Heart right ventricle (tissue), 16 donors: ENCODE measurements around the gene PLPP2. TPM values are rescaled to one million over a fixed set of nuclear protein-coding genes. Genes with fewer than 3 reads are reported as not detected.

Experiments used
- ATAC-seq, 8 donors: fragments of 200-7000 bp; cut with Tn5 transposase; one replicate each; pipeline ENCODE4 v1.9.1; 2020; ENCODE audit warnings: mild to moderate bottlenecking in 8 of 8, moderate library complexity in 8 of 8, moderate number of reproducible peaks in 1 of 8
- DNase-seq, 2 donors: peaks; one replicate each; pipeline ENCODE4 v3.0.0-alpha.2; 2020
- H3K27ac ChIP-seq, 10 donors: fragments of 200-600 bp; sonication (generic) in 2 of 10; one replicate each; pipeline versions ENCODE4 v1.5.0 to v1.8.0; 2020 to 2022; ENCODE audit warnings: mild to moderate bottlenecking in 3 of 10
- H3K27me3 ChIP-seq, 7 donors: fragments of 200-600 bp; one replicate each; pipeline ENCODE4 v1.8.0; 2021 to 2022; ENCODE audit warnings: mild to moderate bottlenecking in 2 of 7
- H3K36me3 ChIP-seq, 9 donors: fragments of 200-600 bp; sonication (generic) in 1 of 9; one replicate each; pipeline versions ENCODE4 v1.5.0 to v1.8.0; 2020 to 2022; ENCODE audit warnings: mild to moderate bottlenecking in 2 of 9
- H3K4me1 ChIP-seq, 9 donors: fragments of 200-600 bp; sonication (generic) in 1 of 9; one replicate each; pipeline versions ENCODE4 v1.5.0 to v1.8.0; 2020 to 2022; ENCODE audit warnings: mild to moderate bottlenecking in 4 of 9
- H3K4me3 ChIP-seq, 10 donors: fragments of 200-600 bp; sonication (generic) in 2 of 10; one replicate each; pipeline versions ENCODE4 v1.5.0 to v1.8.0; 2020 to 2022; ENCODE audit warnings: mild to moderate bottlenecking in 7 of 10, moderate library complexity in 2 of 10
- H3K9me3 ChIP-seq, 11 donors: fragments of 200-600 bp in 10 of 11; sonication (generic) in 2 of 11; one replicate each; pipeline versions ENCODE4 v1.5.0 to v1.8.0; 2013 to 2022; ENCODE audit warnings: mild to moderate bottlenecking in 2 of 11, control low read depth in 1 of 11, moderate library complexity in 1 of 11
- WGBS, 2 donors: extraction: QIAGEN DNeasy Blood & Tissue Kit; methylation state at CpG; one replicate each; pipeline ENCODE4 v1.1.7; 2013; ENCODE audit warnings: inconsistent platforms in 1 of 2; 5-methylcytosine and 5-hydroxymethylcytosine counted together
- intact Hi-C, 10 donors: fragments of 100-400 bp; cut with DNase I; formaldehyde crosslinking; loops; one replicate each; pipeline versions ENCODE4 v1.11.1 to v1.14.2; 2022
- long read RNA-seq, 3 donors: library from polyadenylated mRNA; unstranded; transcript quantifications; one replicate each; pipeline ENCODE4 v2.0.0, GENCODE V29; 2020 to 2021
- polyA plus RNA-seq, 2 donors: library from polyadenylated mRNA; stranded (reverse); fragments of 200-250 nt; gene quantifications; one replicate each; pipeline ENCODE4 v1.2.3, GENCODE V29; 2013
- total RNA-seq, 10 donors: library from RNA; stranded (reverse); fragmentation: NEBNext Ultra II Directional in 3 of 10; extraction: Animal tissue kit (Norgen Biotek cat#: 25700) in 3 of 10; gene quantifications; one replicate each; pipeline versions ENCODE4 v1.2.1 to v1.2.4, GENCODE V29; 2021 to 2023
- TF ChIP-seq, protein P1 (sequence below), 9 donors: fragments of 200-600 bp; sonication (generic) in 2 of 9; IDR thresholded peaks; one replicate each; pipeline versions ENCODE4 v1.5.0 to v1.8.0; 2021 to 2022; ENCODE audit warnings: antibody characterized with exemption in 9 of 9, mild to moderate bottlenecking in 5 of 9, moderate library complexity in 1 of 9
- donor health status: Arrhythmogenic right ventricular cardiomyopathy.
- donor health status: ischemic (EF 13 %, LVEDD 7.1; RV severe dilation, severe dysfunction).
- donor health status: healthy with polysubstance abuse.
- donor health status: DM: no; HTN: yes; CAD: no.
- donor health status: DM: no; HTN: no; CAD: no.
- donor health status: ischemic (EF 25% LVEDD 6.9; RV normal size, moderate dysfunction).
- donor health status: ischemic (EF 25% LVEDD 5.7; RV mildly dilated, moderate dysfunction).
- donor health status: healthy.
- donor health status: DM: yes; HTN: yes; CAD: no.
- donor health status: Ischemic cardiomyopathy.
- donor health status: ischemic (EF 35%, LVEDD 5.7; RV mildly dilated, moderate dysfunction).
- donor health status: nonischemic (EF 11% LVEDD 7.7; RV severe dilation, severe dysfunction).
- donor health status: DM: yes; HTN: yes; CAD: no.
- donor health status: PGD.
- donor health status: ischemic (EF 29% LVEDD 5.4; RV normal size, mild dysfunction).
- donor health status: nonischemic (EF 23%, LVEDD 6.1; RV moderate dilation, normal function).

Gene PLPP2
- total RNA-seq (1 to 10 TPM in 2 of 10 donors, under 1 TPM in 8; 0.14 to 2.8 (median 0.62) TPM), polyA plus RNA-seq (under 1 TPM; 0.80 to 0.91 TPM)
- long read RNA-seq, donor 1: 0 reads
- long read RNA-seq, donor 2, partial matches to known transcripts: 0 of 1 reads
- long read RNA-seq, donor 2, other reads (novel, unspliced or antisense): 0 of 1 reads
- long read RNA-seq, donor 3, full-length matches to known transcripts: 4 of 4 reads
- long read RNA-seq, donor 3, partial matches to known transcripts: 0 of 4 reads
- long read RNA-seq, donor 3, other reads (novel, unspliced or antisense): 0 of 4 reads

- TF ChIP-seq, protein P1, sequence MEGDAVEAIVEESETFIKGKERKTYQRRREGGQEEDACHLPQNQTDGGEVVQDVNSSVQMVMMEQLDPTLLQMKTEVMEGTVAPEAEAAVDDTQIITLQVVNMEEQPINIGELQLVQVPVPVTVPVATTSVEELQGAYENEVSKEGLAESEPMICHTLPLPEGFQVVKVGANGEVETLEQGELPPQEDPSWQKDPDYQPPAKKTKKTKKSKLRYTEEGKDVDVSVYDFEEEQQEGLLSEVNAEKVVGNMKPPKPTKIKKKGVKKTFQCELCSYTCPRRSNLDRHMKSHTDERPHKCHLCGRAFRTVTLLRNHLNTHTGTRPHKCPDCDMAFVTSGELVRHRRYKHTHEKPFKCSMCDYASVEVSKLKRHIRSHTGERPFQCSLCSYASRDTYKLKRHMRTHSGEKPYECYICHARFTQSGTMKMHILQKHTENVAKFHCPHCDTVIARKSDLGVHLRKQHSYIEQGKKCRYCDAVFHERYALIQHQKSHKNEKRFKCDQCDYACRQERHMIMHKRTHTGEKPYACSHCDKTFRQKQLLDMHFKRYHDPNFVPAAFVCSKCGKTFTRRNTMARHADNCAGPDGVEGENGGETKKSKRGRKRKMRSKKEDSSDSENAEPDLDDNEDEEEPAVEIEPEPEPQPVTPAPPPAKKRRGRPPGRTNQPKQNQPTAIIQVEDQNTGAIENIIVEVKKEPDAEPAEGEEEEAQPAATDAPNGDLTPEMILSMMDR (IDR thresholded peaks at IDR 0.05): no peak
- H3K36me3 ChIP-seq: no peaks in the 10 kb centered on the region
- WGBS, 2 donors: 2 to 5% methylated on average over 26 to 57 of the region's 60 CpGs
- peak within 1 kb of the TSS; percentile 22 to 49 (median 40) for H3K4me3 ChIP-seq
- H3K27ac ChIP-seq: peak within 1 kb of the TSS in 1 of 10 donors; percentile 58
- H3K27me3 ChIP-seq: peaks cover 19 to 63% (median 52%) of the 10 kb centered on the region in 7 donors
- no peaks in the 10 kb centered on the region for H3K9me3 ChIP-seq
- intact Hi-C loops: no loop called here
- no peak for DNase-seq
- H3K4me1 ChIP-seq: peaks cover 9 to 40% (median 23%) of the 10 kb centered on the region in 9 donors
- no peak for ATAC-seq
These were observed at the start of gene PLPP2 for GRCh38 chr19:291006-291521. PLPP2 (minus strand) TSS chr19:291403; CDS start chr19:291336, 67 bp downstream.

GRCh38 chr19:340620-341385 is 49.6 kb upstream of the PLPP2 start:
- intact Hi-C loops: loop anchor here in 1 of 10 donors (5.0 kb wide), 1 partner anchor 34 kb away; no protein-coding TSS in a partner anchor
- H3K4me3 ChIP-seq: peak overlapping the region in 9 of 10 donors; percentile 3 to 92 (median 78)
- peaks cover 0 to 8% (median 0%) of the 10 kb centered on the region in 7 donors for H3K27me3 ChIP-seq
- peaks cover 0 to 14% (median 0%) of the 10 kb centered on the region in 9 donors for H3K36me3 ChIP-seq
- peaks cover 0 to 70% (median 34%) of the 10 kb centered on the region in 9 donors for H3K4me1 ChIP-seq
- TF ChIP-seq, protein P1 (IDR thresholded peaks at IDR 0.05): no peak
- H3K9me3 ChIP-seq: peaks cover 0 to 6% (median 0%) of the 10 kb centered on the region in 11 donors
- no peak for DNase-seq
- peak overlapping the region in 7 of 10 donors; percentile 9 to 93 (median 87) for H3K27ac ChIP-seq
- WGBS, 2 donors: 77 to 83% methylated on average over 15 of the region's 15 CpGs
- no peak for ATAC-seq

- no peak overlapping the region for H3K4me3 ChIP-seq
- no peak for ATAC-seq
- peaks cover 0 to 66% (median 38%) of the 10 kb centered on the region in 9 donors for H3K4me1 ChIP-seq
- peaks cover 0 to 6% (median 0%) of the 10 kb centered on the region in 11 donors for H3K9me3 ChIP-seq
- no peaks in the 10 kb centered on the region for H3K27me3 ChIP-seq
- intact Hi-C loops: no loop called here
- peaks cover 0 to 28% (median 3%) of the 10 kb centered on the region in 9 donors for H3K36me3 ChIP-seq
- no peak overlapping the region for H3K27ac ChIP-seq
- TF ChIP-seq, protein P1 (IDR thresholded peaks at IDR 0.05): no peak
- WGBS, 2 donors: 92 to 97% methylated on average over 10 of the region's 10 CpGs
- DNase-seq: no peak
These were observed 48.2 kb upstream of the PLPP2 start for GRCh38 chr19:339262-339887.

DNA sequence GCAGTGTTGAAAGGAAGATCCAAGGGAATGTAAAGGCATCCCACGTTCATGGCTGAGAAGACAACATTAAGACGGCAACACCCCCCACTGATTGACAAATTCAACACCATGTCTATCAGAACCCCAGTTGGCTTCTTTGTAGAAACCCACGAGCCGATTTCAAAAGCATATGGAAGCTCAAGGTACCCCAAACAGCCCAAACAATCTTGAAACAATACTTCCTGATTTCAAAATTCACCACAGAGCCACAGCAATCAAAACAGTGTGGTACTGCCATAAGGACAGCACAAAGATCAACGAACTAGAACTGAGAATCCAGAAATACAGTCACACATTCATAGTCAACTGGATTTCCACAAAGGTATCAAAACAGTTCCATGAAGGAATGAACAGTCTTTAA is 47.2 kb upstream of the PLPP2 start:
- intact Hi-C loops: no loop called here
- Histone ChIP-seq H3K4me3 (no peak overlapping the region), H3K4me1 (peaks cover 0 to 59% (median 32%) of the 10 kb centered on the region in 9 donors), H3K36me3 (peaks cover 0 to 35% (median 6%) of the 10 kb centered on the region in 9 donors), H3K27me3 (no peaks in the 10 kb centered on the region), H3K9me3 (peaks cover 0 to 6% (median 0%) of the 10 kb centered on the region in 11 donors), H3K27ac (no peak overlapping the region)
- TF ChIP-seq, protein P1 (IDR thresholded peaks at IDR 0.05): no peak
- WGBS, 2 donors: 87 to 89% methylated on average over 5 of the region's 5 CpGs
- DNase-seq: no peak
- no peak for ATAC-seq
